ENCODE data around the gene TRAF1. TPM values are rescaled to one million over a fixed set of nuclear protein-coding genes. Genes with fewer than 3 reads are reported as not detected.

Gene TRAF1
- total RNA-seq, 1 experiment from 2014 or later, result 4.7 TPM

DNA sequence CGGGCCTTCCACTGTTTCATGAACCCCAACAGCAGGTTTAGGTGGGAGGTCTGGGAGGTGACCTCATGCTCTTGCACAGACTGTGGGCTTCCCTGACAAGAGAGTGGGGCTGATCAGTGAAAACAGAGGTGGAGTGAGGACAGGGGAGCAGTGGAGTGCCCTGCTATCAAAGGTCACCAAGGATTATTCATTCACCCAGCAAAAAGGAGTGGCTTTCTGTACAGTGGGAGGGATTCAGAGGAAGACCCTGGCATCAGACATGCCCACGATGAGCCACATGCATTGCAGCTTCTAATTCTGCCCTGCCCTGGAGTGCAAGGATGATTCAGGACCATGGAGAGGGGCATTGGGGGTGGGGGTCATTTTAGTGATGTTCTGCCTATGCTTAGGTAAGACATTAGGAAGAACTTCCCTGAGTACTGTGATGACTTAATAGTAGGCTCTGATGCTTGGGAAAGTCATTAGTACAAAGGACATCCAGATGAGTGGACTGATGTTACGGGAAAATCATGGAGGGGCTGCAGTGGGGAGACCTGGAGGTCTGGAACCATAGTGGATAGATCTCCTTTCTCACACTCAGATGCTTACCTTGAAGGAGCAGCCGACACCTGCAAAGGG, 12.8 kb downstream of the TRAF1 start:
- Histone ChIP-seq H3K36me3 (ENCODE audit: control insufficient read depth, insufficient read depth, low read length) (no peaks in the 10 kb centered on the region), H3K27ac (ENCODE audit: low read length) (no peak overlapping the region), H3K9me3 (ENCODE audit: control insufficient read depth, insufficient read depth, low read depth, low read length) (no peaks in the 10 kb centered on the region), H3K4me3 (ENCODE audit: low read depth in 2 of 2, low read length in 2 of 2) (no peak overlapping the region), H3K4me1 (ENCODE audit: control insufficient read depth, insufficient read depth, low read length) (no peaks in the 10 kb centered on the region), H3K27me3 (ENCODE audit: control insufficient read depth, insufficient read depth, low read length) (no peaks in the 10 kb centered on the region)
- in situ Hi-C loops (cut with HindIII; ENCODE audit: low pct_unique_long_range_greater_than_20kb, low sequenced_read_pairs) (no loop called here), intact Hi-C loops (cut with micrococcal nuclease; ENCODE audit: unreplicated experiment) (no loop called here)
- no peak for DNase-seq (ENCODE audit: low read depth, low spot score)
- CTCF ChIA-PET, result no interaction called here
- TF ChIP-seq SIN3A (IDR thresholded peaks at IDR 0.05; ENCODE audit: borderline replicate concordance, insufficient read depth, low read depth, low read length), result no peak
- TF ChIP-seq, protein P1, sequence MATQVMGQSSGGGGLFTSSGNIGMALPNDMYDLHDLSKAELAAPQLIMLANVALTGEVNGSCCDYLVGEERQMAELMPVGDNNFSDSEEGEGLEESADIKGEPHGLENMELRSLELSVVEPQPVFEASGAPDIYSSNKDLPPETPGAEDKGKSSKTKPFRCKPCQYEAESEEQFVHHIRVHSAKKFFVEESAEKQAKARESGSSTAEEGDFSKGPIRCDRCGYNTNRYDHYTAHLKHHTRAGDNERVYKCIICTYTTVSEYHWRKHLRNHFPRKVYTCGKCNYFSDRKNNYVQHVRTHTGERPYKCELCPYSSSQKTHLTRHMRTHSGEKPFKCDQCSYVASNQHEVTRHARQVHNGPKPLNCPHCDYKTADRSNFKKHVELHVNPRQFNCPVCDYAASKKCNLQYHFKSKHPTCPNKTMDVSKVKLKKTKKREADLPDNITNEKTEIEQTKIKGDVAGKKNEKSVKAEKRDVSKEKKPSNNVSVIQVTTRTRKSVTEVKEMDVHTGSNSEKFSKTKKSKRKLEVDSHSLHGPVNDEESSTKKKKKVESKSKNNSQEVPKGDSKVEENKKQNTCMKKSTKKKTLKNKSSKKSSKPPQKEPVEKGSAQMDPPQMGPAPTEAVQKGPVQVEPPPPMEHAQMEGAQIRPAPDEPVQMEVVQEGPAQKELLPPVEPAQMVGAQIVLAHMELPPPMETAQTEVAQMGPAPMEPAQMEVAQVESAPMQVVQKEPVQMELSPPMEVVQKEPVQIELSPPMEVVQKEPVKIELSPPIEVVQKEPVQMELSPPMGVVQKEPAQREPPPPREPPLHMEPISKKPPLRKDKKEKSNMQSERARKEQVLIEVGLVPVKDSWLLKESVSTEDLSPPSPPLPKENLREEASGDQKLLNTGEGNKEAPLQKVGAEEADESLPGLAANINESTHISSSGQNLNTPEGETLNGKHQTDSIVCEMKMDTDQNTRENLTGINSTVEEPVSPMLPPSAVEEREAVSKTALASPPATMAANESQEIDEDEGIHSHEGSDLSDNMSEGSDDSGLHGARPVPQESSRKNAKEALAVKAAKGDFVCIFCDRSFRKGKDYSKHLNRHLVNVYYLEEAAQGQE (IDR thresholded peaks at IDR 0.05; ENCODE audit: insufficient read depth in 1 of 2, low read depth in 2 of 2, low read length in 1 of 2), result peak; percentile 81 to 85
- POLR2A ChIA-PET, result no interaction called here
- BruUV-seq (replicated peaks), result no TSS peak
- no peak for ATAC-seq

DNA sequence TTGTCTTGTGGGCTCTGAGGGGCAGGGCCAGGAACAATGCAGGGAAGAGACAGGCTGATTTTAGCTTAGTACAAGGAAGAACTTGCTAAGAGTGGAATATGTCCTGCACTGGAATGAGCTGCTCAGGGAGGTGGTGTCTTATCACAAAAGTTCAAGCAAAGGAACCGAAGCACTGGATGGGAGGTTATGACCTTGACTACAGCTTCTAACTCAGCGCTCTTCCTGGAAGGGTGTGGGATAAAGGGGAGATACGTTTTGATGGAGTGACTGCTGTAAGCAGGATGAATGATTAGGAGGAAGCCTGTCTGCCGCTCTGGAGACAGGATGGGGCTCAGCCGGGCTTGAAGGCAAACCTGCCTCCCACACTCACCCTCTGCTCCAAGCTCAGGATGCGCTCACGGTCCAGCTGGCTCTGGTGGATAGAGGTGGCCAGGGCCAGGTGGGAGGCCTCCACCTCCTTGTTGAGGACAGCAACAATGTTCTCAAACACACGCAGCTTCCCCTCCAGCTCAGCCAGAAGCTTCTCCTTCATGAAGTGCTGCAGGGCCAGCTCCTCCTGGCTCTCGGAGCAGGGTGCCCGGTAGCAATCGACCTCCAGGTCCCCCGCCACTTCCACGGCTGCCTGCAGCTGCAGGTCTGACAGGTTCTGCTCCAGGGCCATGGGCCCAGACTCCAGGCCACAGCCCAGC, 13.5 kb downstream of the TRAF1 start:
- intact Hi-C loops (cut with micrococcal nuclease; ENCODE audit: unreplicated experiment) (no loop called here), in situ Hi-C loops (cut with HindIII; ENCODE audit: low pct_unique_long_range_greater_than_20kb, low sequenced_read_pairs) (no loop called here)
- Histone ChIP-seq H3K4me3 (ENCODE audit: low read depth in 2 of 2, low read length in 2 of 2) (no peak overlapping the region), H3K27ac (ENCODE audit: low read length) (no peak overlapping the region), H3K9me3 (ENCODE audit: control insufficient read depth, insufficient read depth, low read depth, low read length) (no peaks in the 10 kb centered on the region), H3K36me3 (ENCODE audit: control insufficient read depth, insufficient read depth, low read length) (no peaks in the 10 kb centered on the region), H3K4me1 (ENCODE audit: control insufficient read depth, insufficient read depth, low read length) (no peaks in the 10 kb centered on the region), H3K27me3 (ENCODE audit: control insufficient read depth, insufficient read depth, low read length) (no peaks in the 10 kb centered on the region)
- no peak for DNase-seq (ENCODE audit: low read depth, low spot score)
- CTCF ChIA-PET, result no interaction called here
- ATAC-seq, result no peak
- no peak for TF ChIP-seq CTCF (IDR thresholded peaks at IDR 0.05)
- TF ChIP-seq SIN3A (IDR thresholded peaks at IDR 0.05; ENCODE audit: borderline replicate concordance, insufficient read depth, low read depth, low read length), result no peak
- no peak for TF ChIP-seq POLR2AphosphoS5 (IDR thresholded peaks at IDR 0.05; ENCODE audit: low read depth, low read length)
- TF ChIP-seq, protein P1 (IDR thresholded peaks at IDR 0.05; ENCODE audit: insufficient read depth in 1 of 2, low read depth in 2 of 2, low read length in 1 of 2), result no peak
- TF ChIP-seq TCF7L2 (IDR thresholded peaks at IDR 0.05; ENCODE audit: low read depth, low read length), result no peak
- BruUV-seq (replicated peaks), result no TSS peak
- POLR2A ChIA-PET, result interaction anchor here (0.6 kb wide), 1 partner anchor 14 kb away, joined by 5 read pairs; no protein-coding TSS in a partner anchor

Measured in Panc1 (cell line).